HEK293 (cell line): ENCODE measurements around the gene RTP1.

Experiments
- CTCF ChIA-PET: fragments of 350-600 bp; formaldehyde crosslinking; extraction: SDS; loops from one replicate; lab custom pipeline; 2021; ENCODE audit warnings: antibody characterized with exemption; lab: Yijun Ruan, JAX
- POLR2A ChIA-PET: fragments of 300-600 bp; formaldehyde crosslinking; extraction: SDS; loops from one replicate; lab custom pipeline; 2020; ENCODE audit warnings: antibody characterized with exemption, inconsistent platforms; lab: Yijun Ruan, JAX
- H3K27ac ChIP-seq: fragments of 200-500 bp; sonication (Bioruptor generic); 2 replicates; pipeline ENCODE4 v1.5.1; 2014; ENCODE audit warnings: low read depth, low read length, control low read depth, inconsistent platforms; ENCODE audit errors: extremely low read depth
- H3K36me3 ChIP-seq, 2 experiments: fragments of 200-500 bp in 1 of 2; sonication (Bioruptor generic) in 1 of 2; 1 replicate in 1 of 2; 2 replicates in 1 of 2; pipeline ENCODE4 v1.5.1; 2014 to 2017; ENCODE audit warnings: inconsistent platforms in 2 of 2, low read length in 2 of 2; ENCODE audit not compliant: control insufficient read depth in 2 of 2, insufficient read depth in 1 of 2
- H3K4me1 ChIP-seq: fragments of 200-500 bp; sonication (Bioruptor generic); 2 replicates; pipeline ENCODE4 v1.5.1; 2014; ENCODE audit warnings: mild to moderate bottlenecking, low read length, inconsistent platforms; ENCODE audit not compliant: control insufficient read depth, insufficient read depth
- H3K4me3 ChIP-seq: 2 replicates; pipeline ENCODE4 v1.5.1; 2011; ENCODE audit warnings: low read depth, mild to moderate bottlenecking, control low read depth, low read length, moderate library complexity
- H3K9me3 ChIP-seq: fragments of 200-500 bp; sonication (Bioruptor generic); 2 replicates; pipeline ENCODE4 v1.5.1; 2014; ENCODE audit warnings: low read depth, low read length, inconsistent platforms; ENCODE audit not compliant: control insufficient read depth, insufficient read depth
- EGR2 ChIP-seq: fragments of 450-650 bp; formaldehyde crosslinking; IDR thresholded peaks from 2 replicates; pipeline ENCODE4 v1.5.1; 2016; ENCODE audit warnings: low read depth, missing biosample characterization, missing genetic modification characterization
- GLI4 ChIP-seq: fragments of 450-650 bp; formaldehyde crosslinking; IDR thresholded peaks from 2 replicates; pipeline ENCODE4 v1.5.1; 2016; ENCODE audit warnings: missing biosample characterization, missing genetic modification characterization
- GLIS1 ChIP-seq: fragments of 450-650 bp; formaldehyde crosslinking; IDR thresholded peaks from 2 replicates; pipeline ENCODE4 v1.5.1; 2016; ENCODE audit warnings: missing biosample characterization, missing genetic modification characterization
- ZFP3 ChIP-seq: fragments of 450-650 bp; formaldehyde crosslinking; IDR thresholded peaks from 2 replicates; pipeline ENCODE4 v1.5.1; 2016; ENCODE audit warnings: low read depth, missing biosample characterization, missing genetic modification characterization
- ZNF211 ChIP-seq: fragments of 450-650 bp; formaldehyde crosslinking; IDR thresholded peaks from 2 replicates; pipeline ENCODE4 v1.5.1; 2016; ENCODE audit warnings: low read depth, missing biosample characterization, missing genetic modification characterization
- ZNF214 ChIP-seq: fragments of 450-650 bp; formaldehyde crosslinking; IDR thresholded peaks from 2 replicates; pipeline ENCODE4 v1.5.1; 2017; ENCODE audit warnings: missing biosample characterization, mild to moderate bottlenecking, missing genetic modification characterization, borderline replicate concordance
- ZNF23 ChIP-seq: fragments of 450-650 bp; formaldehyde crosslinking; IDR thresholded peaks from 2 replicates; pipeline ENCODE4 v1.5.1; 2016; ENCODE audit warnings: missing biosample characterization, missing genetic modification characterization, borderline replicate concordance
- ZNF24 ChIP-seq: fragments of 450-650 bp; formaldehyde crosslinking; IDR thresholded peaks from 2 replicates; pipeline ENCODE4 v1.5.1; 2016; ENCODE audit warnings: missing biosample characterization, missing genetic modification characterization
- ZNF274 ChIP-seq, 2 experiments: fragments of 200-500 bp in 1 of 2; fragments of 450-650 bp in 1 of 2; sonication (Bioruptor generic) in 1 of 2; formaldehyde crosslinking in 1 of 2; IDR thresholded peaks; 2 replicates each; pipeline versions ENCODE4 v1.5.1 to v1.6.1; 2014 to 2016; ENCODE audit warnings: borderline replicate concordance in 1 of 2, inconsistent platforms in 1 of 2, low read length in 1 of 2, missing biosample characterization in 1 of 2, missing genetic modification characterization in 1 of 2
- ZNF341 ChIP-seq: fragments of 450-650 bp; formaldehyde crosslinking; IDR thresholded peaks from 2 replicates; pipeline ENCODE4; 2016; ENCODE audit warnings: low read depth, missing biosample characterization, missing genetic modification characterization
- ZNF548 ChIP-seq: fragments of 450-650 bp; formaldehyde crosslinking; IDR thresholded peaks from 2 replicates; pipeline ENCODE4 v1.5.1; 2016; ENCODE audit warnings: missing biosample characterization, missing genetic modification characterization
- ZNF600 ChIP-seq: fragments of 450-650 bp; formaldehyde crosslinking; IDR thresholded peaks from 2 replicates; pipeline ENCODE4 v1.5.1; 2016; ENCODE audit warnings: missing biosample characterization, missing genetic modification characterization
- ZNF610 ChIP-seq: fragments of 450-650 bp; formaldehyde crosslinking; IDR thresholded peaks from 2 replicates; pipeline ENCODE4 v1.5.1; 2016; ENCODE audit warnings: missing biosample characterization, missing genetic modification characterization, borderline replicate concordance
- ZNF660 ChIP-seq: fragments of 450-650 bp; IDR thresholded peaks from 2 replicates; pipeline ENCODE4 v1.5.1; 2018; ENCODE audit warnings: missing biosample characterization, mild to moderate bottlenecking, missing genetic modification characterization
- ZNF76 ChIP-seq: fragments of 450-650 bp; formaldehyde crosslinking; IDR thresholded peaks from 2 replicates; pipeline ENCODE4; 2016; ENCODE audit warnings: low read depth, missing biosample characterization, missing genetic modification characterization, borderline replicate concordance
- ZSCAN23 ChIP-seq: fragments of 450-650 bp; formaldehyde crosslinking; IDR thresholded peaks from 2 replicates; pipeline ENCODE4 v1.5.1; 2016; ENCODE audit warnings: missing biosample characterization, missing genetic modification characterization
- TF ChIP-seq, protein P1 (sequence below): IDR thresholded peaks from 2 replicates; pipeline ENCODE4 v1.6.1; 2011; ENCODE audit warnings: mild to moderate bottlenecking, low read depth, low read length, borderline replicate concordance
- TF ChIP-seq, protein P2 (sequence below): fragments of 450-650 bp; formaldehyde crosslinking; IDR thresholded peaks from 2 replicates; pipeline ENCODE4 v1.5.1; 2017; ENCODE audit warnings: missing biosample characterization, missing genetic modification characterization
- TF ChIP-seq, protein P3 (sequence below): fragments of 450-650 bp; formaldehyde crosslinking; conservative IDR thresholded peaks from 2 replicates; pipeline ENCODE4 v1.5.1; 2016; ENCODE audit warnings: low read depth, missing biosample characterization, missing genetic modification characterization

RTP1 gene

DNA sequence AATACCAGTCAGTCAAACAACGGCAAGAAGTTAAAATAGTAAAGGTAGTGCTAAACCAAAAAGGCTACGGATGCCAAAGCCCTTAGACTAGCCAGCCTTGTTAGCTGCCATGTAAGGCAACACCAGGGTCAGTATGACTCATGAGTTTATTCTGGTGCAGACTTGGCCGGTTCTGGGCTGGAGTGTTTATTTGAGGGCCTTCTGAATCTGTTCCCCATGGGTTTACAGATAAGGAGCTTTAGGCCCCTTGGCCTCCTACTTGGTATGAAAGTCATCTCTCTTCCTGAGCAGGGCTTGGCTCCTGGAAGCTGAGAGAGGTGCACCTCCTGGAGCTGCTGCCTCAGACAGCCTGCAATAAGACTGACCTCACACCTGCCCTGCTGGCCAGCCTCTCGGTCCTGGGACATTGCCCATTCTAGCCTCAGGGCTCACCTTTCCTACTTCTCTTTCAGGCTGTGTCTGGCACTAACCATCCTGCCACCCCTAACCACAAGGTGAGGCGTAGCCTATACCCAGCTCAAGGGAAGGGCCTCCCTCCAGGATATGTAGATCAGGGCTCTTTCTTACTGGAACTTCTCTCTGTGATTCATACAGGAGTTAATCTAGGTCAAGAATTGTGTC, 10.4 kb upstream of the RTP1 start (continued):
- peak; percentile 79; the same call in 1 of the 2 replicates for TF ChIP-seq ZNF660 (tag by site-specific recombination)
- TF ChIP-seq, protein P1, sequence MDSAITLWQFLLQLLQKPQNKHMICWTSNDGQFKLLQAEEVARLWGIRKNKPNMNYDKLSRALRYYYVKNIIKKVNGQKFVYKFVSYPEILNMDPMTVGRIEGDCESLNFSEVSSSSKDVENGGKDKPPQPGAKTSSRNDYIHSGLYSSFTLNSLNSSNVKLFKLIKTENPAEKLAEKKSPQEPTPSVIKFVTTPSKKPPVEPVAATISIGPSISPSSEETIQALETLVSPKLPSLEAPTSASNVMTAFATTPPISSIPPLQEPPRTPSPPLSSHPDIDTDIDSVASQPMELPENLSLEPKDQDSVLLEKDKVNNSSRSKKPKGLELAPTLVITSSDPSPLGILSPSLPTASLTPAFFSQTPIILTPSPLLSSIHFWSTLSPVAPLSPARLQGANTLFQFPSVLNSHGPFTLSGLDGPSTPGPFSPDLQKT = no peak
- peak; percentile 61 for TF ChIP-seq GLIS1 (tag by site-specific recombination)
- TF ChIP-seq EGR2 (tag by site-specific recombination) = no peak
- TF ChIP-seq GLI4 (tag by site-specific recombination) = no peak
- TF ChIP-seq ZNF600 = peak; percentile 63; the same call in 1 of the 2 replicates
- TF ChIP-seq, protein P2, sequence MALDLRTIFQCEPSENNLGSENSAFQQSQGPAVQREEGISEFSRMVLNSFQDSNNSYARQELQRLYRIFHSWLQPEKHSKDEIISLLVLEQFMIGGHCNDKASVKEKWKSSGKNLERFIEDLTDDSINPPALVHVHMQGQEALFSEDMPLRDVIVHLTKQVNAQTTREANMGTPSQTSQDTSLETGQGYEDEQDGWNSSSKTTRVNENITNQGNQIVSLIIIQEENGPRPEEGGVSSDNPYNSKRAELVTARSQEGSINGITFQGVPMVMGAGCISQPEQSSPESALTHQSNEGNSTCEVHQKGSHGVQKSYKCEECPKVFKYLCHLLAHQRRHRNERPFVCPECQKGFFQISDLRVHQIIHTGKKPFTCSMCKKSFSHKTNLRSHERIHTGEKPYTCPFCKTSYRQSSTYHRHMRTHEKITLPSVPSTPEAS (tag by site-specific recombination) = no peak
- TF ChIP-seq, protein P3, sequence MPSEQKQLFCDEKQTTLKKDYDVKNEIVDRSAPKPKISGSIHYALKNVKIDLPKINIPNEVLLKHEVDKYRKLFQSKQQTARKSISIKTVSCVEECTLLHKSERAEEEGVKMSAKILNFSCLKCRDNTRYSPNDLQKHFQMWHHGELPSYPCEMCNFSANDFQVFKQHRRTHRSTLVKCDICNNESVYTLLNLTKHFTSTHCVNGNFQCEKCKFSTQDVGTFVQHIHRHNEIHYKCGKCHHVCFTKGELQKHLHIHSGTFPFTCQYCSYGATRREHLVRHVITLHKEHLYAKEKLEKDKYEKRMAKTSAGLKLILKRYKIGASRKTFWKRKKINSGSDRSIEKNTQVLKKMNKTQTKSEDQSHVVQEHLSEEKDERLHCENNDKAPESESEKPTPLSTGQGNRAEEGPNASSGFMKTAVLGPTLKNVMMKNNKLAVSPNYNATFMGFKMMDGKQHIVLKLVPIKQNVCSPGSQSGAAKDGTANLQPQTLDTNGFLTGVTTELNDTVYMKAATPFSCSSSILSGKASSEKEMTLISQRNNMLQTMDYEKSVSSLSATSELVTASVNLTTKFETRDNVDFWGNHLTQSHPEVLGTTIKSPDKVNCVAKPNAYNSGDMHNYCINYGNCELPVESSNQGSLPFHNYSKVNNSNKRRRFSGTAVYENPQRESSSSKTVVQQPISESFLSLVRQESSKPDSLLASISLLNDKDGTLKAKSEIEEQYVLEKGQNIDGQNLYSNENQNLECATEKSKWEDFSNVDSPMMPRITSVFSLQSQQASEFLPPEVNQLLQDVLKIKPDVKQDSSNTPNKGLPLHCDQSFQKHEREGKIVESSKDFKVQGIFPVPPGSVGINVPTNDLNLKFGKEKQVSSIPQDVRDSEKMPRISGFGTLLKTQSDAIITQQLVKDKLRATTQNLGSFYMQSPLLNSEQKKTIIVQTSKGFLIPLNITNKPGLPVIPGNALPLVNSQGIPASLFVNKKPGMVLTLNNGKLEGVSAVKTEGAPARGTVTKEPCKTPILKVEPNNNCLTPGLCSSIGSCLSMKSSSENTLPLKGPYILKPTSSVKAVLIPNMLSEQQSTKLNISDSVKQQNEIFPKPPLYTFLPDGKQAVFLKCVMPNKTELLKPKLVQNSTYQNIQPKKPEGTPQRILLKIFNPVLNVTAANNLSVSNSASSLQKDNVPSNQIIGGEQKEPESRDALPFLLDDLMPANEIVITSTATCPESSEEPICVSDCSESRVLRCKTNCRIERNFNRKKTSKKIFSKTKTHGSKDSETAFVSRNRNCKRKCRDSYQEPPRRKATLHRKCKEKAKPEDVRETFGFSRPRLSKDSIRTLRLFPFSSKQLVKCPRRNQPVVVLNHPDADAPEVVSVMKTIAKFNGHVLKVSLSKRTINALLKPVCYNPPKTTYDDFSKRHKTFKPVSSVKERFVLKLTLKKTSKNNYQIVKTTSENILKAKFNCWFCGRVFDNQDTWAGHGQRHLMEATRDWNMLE (tag by site-specific recombination) = no peak
- no peak for TF ChIP-seq ZFP3 (tag by site-specific recombination)
- TF ChIP-seq ZNF76 (tag by site-specific recombination) = no peak

DNA sequence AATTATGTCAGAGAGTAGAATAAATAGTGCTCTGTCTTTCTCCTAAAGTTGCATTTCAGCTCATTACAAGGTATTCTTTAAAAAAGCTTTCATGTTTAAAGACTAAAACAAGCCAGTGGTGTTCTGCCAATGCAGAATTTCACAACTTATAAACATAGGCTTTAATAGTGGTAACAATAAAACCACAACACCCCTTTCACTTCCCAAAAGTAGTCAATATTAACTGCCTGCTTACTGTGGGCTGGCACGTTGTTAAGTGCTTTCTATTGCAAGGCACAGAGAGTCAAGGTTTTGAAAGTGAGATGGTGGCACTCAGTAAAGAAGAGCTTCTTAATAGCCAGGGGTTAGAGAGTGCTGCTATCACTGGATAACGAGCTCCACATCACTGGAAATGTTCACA, 8.4 kb upstream of the RTP1 start:
- Histone ChIP-seq H3K4me3 (no peak overlapping the region), H3K4me1 (no peaks in the 10 kb centered on the region), H3K9me3 (no peaks in the 10 kb centered on the region), H3K27ac (no peak overlapping the region), H3K36me3 (no peaks in the 10 kb centered on the region)
- POLR2A ChIA-PET = no interaction called here
- TF ChIP-seq ZNF274 (IDR thresholded peaks at IDR 0.05; ENCODE audit: low read length) (no peak), ZNF274 (tag by site-specific recombination; IDR thresholded peaks at IDR 0.05; ENCODE audit: borderline replicate concordance) (no peak), ZSCAN23 (tag by site-specific recombination) (no peak), ZNF548 (no peak), ZNF600 (no peak), ZNF610 (no peak), ZNF24 (tag by site-specific recombination) (no peak), ZNF23 (tag by site-specific recombination) (no peak), ZNF214 (tag by site-specific recombination) (no peak), ZNF341 (tag by site-specific recombination) (no peak), ZNF211 (tag by site-specific recombination) (no peak)
- TF ChIP-seq, protein P1 = no peak
- CTCF ChIA-PET = interaction anchor here (0.8 kb wide), 1 partner anchor 24 kb away, joined by 4 read pairs; no protein-coding TSS in a partner anchor
